K562 (cell line): Measurements from ENCODE around the gene MAD2L1. TPM values are rescaled to one million over a fixed set of nuclear protein-coding genes. Genes with fewer than 3 reads are reported as not detected.

Experiments
- ARID1B ChIP-seq: fragments of 450-650 bp; IDR thresholded peaks from 2 replicates; pipeline ENCODE4 v1.6.1; 2016; ENCODE audit warnings: antibody characterized with exemption, mild to moderate bottlenecking, inconsistent platforms
- ATF4 ChIP-seq: fragments of 450-650 bp; formaldehyde crosslinking; IDR thresholded peaks from 2 replicates; pipeline ENCODE4 v1.4.0; 2022; ENCODE audit warnings: mild to moderate bottlenecking, moderate library complexity
- BCOR ChIP-seq: fragments of 450-650 bp; IDR thresholded peaks from 2 replicates; pipeline ENCODE4 v1.6.1; 2016
- CCNT2 ChIP-seq: IDR thresholded peaks from 2 replicates; pipeline ENCODE4 v1.6.1; 2011; ENCODE audit warnings: borderline replicate concordance, low read depth, mild to moderate bottlenecking, moderate library complexity, mixed read lengths, low read length; ENCODE audit not compliant: insufficient read length; ENCODE audit errors: extremely low read depth
- KDM2B ChIP-seq: fragments of 250-450 bp; sonication (Bioruptor Pico); IDR thresholded peaks from 2 replicates; pipeline ENCODE4 v1.8.0; 2021; ENCODE audit warnings: mild to moderate bottlenecking, moderate library complexity
- MGA ChIP-seq: fragments of 450-650 bp; IDR thresholded peaks from 2 replicates; pipeline ENCODE4 v1.6.1; 2016; ENCODE audit warnings: mild to moderate bottlenecking, moderate library complexity
- POLR2A ChIP-seq: fragments of 450-650 bp; conservative IDR thresholded peaks from 2 replicates; pipeline ENCODE4 v1.6.1; 2016
- PRPF4 ChIP-seq: fragments of 200-400 bp; formaldehyde crosslinking; IDR thresholded peaks from one replicate; pipeline ENCODE4 v1.6.1; 2017; ENCODE audit warnings: low read length, low read depth, mild to moderate bottlenecking; ENCODE audit not compliant: insufficient read depth, poor library complexity, severe bottlenecking
- SOX6 ChIP-seq: fragments of 450-650 bp; IDR thresholded peaks from 2 replicates; pipeline ENCODE4 v1.6.1; 2014; ENCODE audit warnings: mild to moderate bottlenecking
- TEAD1 ChIP-seq, 2 experiments: fragments of 450-650 bp in 1 of 2; sonication (generic) in 1 of 2; formaldehyde crosslinking; IDR thresholded peaks; 2 replicates each; pipeline versions ENCODE4 v1.4.0 to v1.8.0; 2020 to 2022; ENCODE audit warnings: mild to moderate bottlenecking in 2 of 2, missing genetic modification reagents in 1 of 2
- ZNF277 ChIP-seq: fragments of 250-450 bp; sonication (Bioruptor Pico); IDR thresholded peaks from 2 replicates; pipeline ENCODE4 v1.8.0; 2022; ENCODE audit warnings: inconsistent platforms, mild to moderate bottlenecking, moderate library complexity, borderline replicate concordance
- ZZZ3 ChIP-seq: fragments of 450-650 bp; IDR thresholded peaks from 2 replicates; pipeline ENCODE4 v1.6.1; 2016; ENCODE audit warnings: antibody characterized with exemption, mild to moderate bottlenecking, moderate library complexity
- polyA plus RNA-seq, 8 experiments: library from polyadenylated mRNA; depleted of rRNA in 4 of 8; stranded (reverse) in 5 of 8; unstranded in 3 of 8; fragments of >200 nt; fragmentation: Nextera tagmentation in 2 of 8; fragmentation: Illumina TruSeq in 1 of 8; extraction: Ambion mirVana in 2 of 8; extraction: Trizol in 1 of 8; gene quantifications; 2 replicates each; pipeline versions ENCODE4 v1.2.1 to v1.2.3, GENCODE V29; 2011 to 2014; ENCODE audit warnings: inconsistent platforms in 1 of 8, missing spikeins in 1 of 8
- total RNA-seq, 7 experiments: library from RNA; depleted of rRNA in 6 of 7; stranded (reverse); fragments of >200 nt in 6 of 7; fragmentation: Illumina TruSeq in 2 of 7; extraction: Trizol in 2 of 7; gene quantifications; 2 replicates each; pipeline versions ENCODE4 v1.2.1 to v1.2.3, GENCODE V29; 2011 to 2021; ENCODE audit warnings: low replicate concordance in 1 of 7
- TF ChIP-seq, protein P1 (sequence below): sonication (generic); formaldehyde crosslinking; IDR thresholded peaks from 2 replicates; pipeline ENCODE4 v1.9.0; 2022; ENCODE audit warnings: mild to moderate bottlenecking, missing genetic modification reagents

MAD2L1 gene
- total and polyA plus RNA-seq, 9 of the 15 experiments (the other 6 are each of a cell fraction or from before 2014, with no cell fraction given): 75.0 to 494 (median 129) TPM

DNA sequence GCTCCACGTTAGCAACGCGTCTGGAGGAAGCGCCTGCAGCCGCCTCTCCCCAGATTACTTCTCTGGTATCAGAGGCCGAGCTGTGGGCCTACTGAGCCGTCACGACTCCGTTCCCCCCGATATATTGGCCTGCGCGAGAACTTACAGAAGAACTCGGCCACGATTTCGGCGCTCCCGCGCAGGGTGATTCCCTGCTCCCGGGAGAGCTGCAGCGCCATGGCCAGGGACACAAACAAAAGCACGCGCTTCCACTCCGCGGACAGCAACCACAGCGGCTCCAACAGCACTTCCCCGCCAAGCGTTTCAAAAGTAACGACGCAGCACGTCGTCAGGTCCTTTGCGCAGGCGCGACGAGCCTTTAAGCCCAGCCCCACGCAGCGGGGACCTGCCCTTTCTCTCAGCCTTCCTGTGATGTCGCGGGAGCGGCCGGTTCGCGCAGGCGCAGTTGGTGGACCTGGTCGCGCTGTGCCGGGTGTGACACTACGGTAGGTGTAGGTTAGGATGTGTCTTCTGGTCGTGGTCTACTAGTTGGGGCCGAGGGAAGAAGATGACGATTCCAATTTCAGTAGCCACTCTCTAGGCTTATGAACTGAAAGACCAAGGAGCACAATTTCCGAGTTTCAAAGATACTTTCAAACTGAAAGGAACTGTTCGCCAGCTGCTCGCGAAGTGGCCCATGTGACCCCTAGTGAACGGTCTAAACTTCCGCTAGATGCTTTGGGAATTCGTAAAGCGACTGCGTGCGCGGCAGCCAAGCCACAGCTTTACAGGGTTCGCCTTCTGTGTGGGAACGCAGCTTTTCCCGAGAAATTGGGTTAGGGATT is at the start of gene MAD2L1 (continued):
- TF ChIP-seq PRPF4 (no peak), MGA (peak; percentile 72), ATF4 (no peak), POLR2A (peak; percentile 98), ZNF277 (CRISPR knock-in tag) (no peak), SOX6 (peak; percentile 36; the same call in 1 of the 2 replicates), KDM2B (CRISPR knock-in tag) (no peak), TEAD1 (CRISPR knock-in tag; IDR thresholded peaks at IDR 0.05) (peak in 1 of 2 experiments; percentile 5; a peak in 1 of 4 replicates), CCNT2 (no peak), ZZZ3 (0 out of 2 replicates have a peak, but pooled peaks have one; percentile 65), BCOR (peak; percentile 17), ARID1B (peak; percentile 7; the same call in 1 of the 2 replicates)
- TF ChIP-seq, protein P1, sequence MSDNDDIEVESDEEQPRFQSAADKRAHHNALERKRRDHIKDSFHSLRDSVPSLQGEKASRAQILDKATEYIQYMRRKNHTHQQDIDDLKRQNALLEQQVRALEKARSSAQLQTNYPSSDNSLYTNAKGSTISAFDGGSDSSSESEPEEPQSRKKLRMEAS (CRISPR knock-in tag): peak; percentile 85
